GM12878 (cell line): ENCODE measurements around the gene SHC2. TPM values are rescaled to one million over a fixed set of nuclear protein-coding genes. Genes with fewer than 3 reads are reported as not detected.
A peak's percentile ranks its signal among the peaks of the same experiment; 100 is the strongest.

ENCODE experiments used
- BCL11A ChIP-seq: IDR thresholded peaks from 2 replicates; pipeline ENCODE4 v1.6.1; 2011; ENCODE audit warnings: low read depth, low read length
- BMI1 ChIP-seq: fragments of 450-650 bp; IDR thresholded peaks from 2 replicates; pipeline ENCODE4 v1.6.1; 2016; ENCODE audit warnings: mild to moderate bottlenecking, moderate library complexity, borderline replicate concordance
- ELK1 ChIP-seq: IDR thresholded peaks from 2 replicates; pipeline ENCODE4 v1.6.1; 2012; ENCODE audit warnings: low read depth, low read length, improper control_type of control experiment
- LARP7 ChIP-seq: fragments of 450-650 bp; IDR thresholded peaks from 2 replicates; pipeline ENCODE4 v1.6.1; 2017; ENCODE audit warnings: mild to moderate bottlenecking
- MTA2 ChIP-seq: fragments of 450-650 bp; IDR thresholded peaks from 2 replicates; pipeline ENCODE4 v1.6.1; 2016; ENCODE audit warnings: low read depth, mild to moderate bottlenecking, moderate library complexity
- MXI1 ChIP-seq: fragments of 150-350 bp; IDR thresholded peaks from 2 replicates; pipeline ENCODE4 v1.6.1; 2011; ENCODE audit warnings: low read depth, mild to moderate bottlenecking, inconsistent platforms, low read length, improper control_type of control experiment
- NBN ChIP-seq: fragments of 450-650 bp; IDR thresholded peaks from 2 replicates; pipeline ENCODE4 v1.6.1; 2016
- NFXL1 ChIP-seq: fragments of 450-650 bp; IDR thresholded peaks from 2 replicates; pipeline ENCODE4 v1.6.1; 2017; ENCODE audit warnings: antibody characterized with exemption, mild to moderate bottlenecking, borderline replicate concordance
- NFYA ChIP-seq: IDR thresholded peaks from 2 replicates; pipeline ENCODE4 v1.6.1; 2011; ENCODE audit warnings: low read depth, mild to moderate bottlenecking, low read length, improper control_type of control experiment, borderline replicate concordance
- NR2F1 ChIP-seq: fragments of 450-650 bp; conservative IDR thresholded peaks from 2 replicates; pipeline ENCODE4 v1.6.1; 2017; ENCODE audit warnings: mild to moderate bottlenecking
- PML ChIP-seq: IDR thresholded peaks from 2 replicates; pipeline ENCODE4 v1.6.1; 2012; ENCODE audit warnings: low read length, inconsistent platforms
- RFX5 ChIP-seq: IDR thresholded peaks from 2 replicates; pipeline ENCODE4 v1.6.1; 2011; ENCODE audit warnings: low read depth, low read length, improper control_type of control experiment
- RUNX3 ChIP-seq: IDR thresholded peaks from 2 replicates; pipeline ENCODE4 v1.6.1; 2012; ENCODE audit warnings: low read length, inconsistent platforms
- SKIL ChIP-seq: fragments of 450-650 bp; IDR thresholded peaks from 2 replicates; pipeline ENCODE4 v1.6.1; 2017; ENCODE audit warnings: mild to moderate bottlenecking, low read depth, inconsistent platforms; ENCODE audit not compliant: poor library complexity, severe bottlenecking
- SMAD1 ChIP-seq: fragments of 450-650 bp; IDR thresholded peaks from 2 replicates; pipeline ENCODE4 v1.6.1; 2018; ENCODE audit warnings: mild to moderate bottlenecking, low read depth; ENCODE audit not compliant: partially characterized antibody
- SMAD5 ChIP-seq: IDR thresholded peaks from 2 replicates; pipeline ENCODE4 v1.6.1; 2016; ENCODE audit warnings: antibody characterized with exemption, low read depth
- SP1 ChIP-seq: IDR thresholded peaks from one replicate; pipeline ENCODE4 v1.6.1; 2011; ENCODE audit warnings: low read depth, low read length
- TBL1XR1 ChIP-seq: IDR thresholded peaks from 2 replicates; pipeline ENCODE4 v1.6.1; 2012; ENCODE audit warnings: low read depth, low read length, improper control_type of control experiment
- TCF7 ChIP-seq: IDR thresholded peaks from 2 replicates; pipeline ENCODE4 v1.6.1; 2014; ENCODE audit warnings: antibody characterized with exemption, borderline replicate concordance
- YBX1 ChIP-seq: fragments of 450-650 bp; IDR thresholded peaks from 2 replicates; pipeline ENCODE4 v1.6.1; 2016; ENCODE audit warnings: antibody characterized with exemption
- YY1 ChIP-seq: IDR thresholded peaks from 2 replicates; pipeline ENCODE4 v1.6.1; 2011; ENCODE audit warnings: low read depth, mild to moderate bottlenecking, low read length
- polyA plus RNA-seq, 11 experiments: library from polyadenylated mRNA; depleted of rRNA in 4 of 11; unstranded in 6 of 11; stranded (reverse) in 5 of 11; fragments of >200 nt; fragmentation: Nextera tagmentation in 4 of 11; fragmentation: Illumina TruSeq in 1 of 11; extraction: Ambion mirVana in 4 of 11; extraction: Trizol in 1 of 11; gene quantifications; 1 replicate in 1 of 11; 2 replicates in 10 of 11; pipeline versions ENCODE4 v1.2.1 to v1.2.3, GENCODE V29; 2011 to 2016; ENCODE audit warnings: inconsistent platforms in 2 of 11, missing spikeins in 2 of 11, low read depth in 1 of 11
- total RNA-seq, 4 experiments: library from RNA; depleted of rRNA in 3 of 4; stranded (reverse); fragments of >200 nt in 3 of 4; fragmentation: Illumina TruSeq in 1 of 4; extraction: Trizol in 1 of 4; gene quantifications; 2 replicates each; pipeline versions ENCODE4 v1.2.1 to v1.2.3, GENCODE V29; 2013 to 2021
- TF ChIP-seq, protein P1 (sequence below): fragments of 150-350 bp; IDR thresholded peaks from 2 replicates; pipeline ENCODE4 v1.6.1; 2016; ENCODE audit warnings: low read depth, low read length
- TF ChIP-seq, protein P2 (sequence below): fragments of 450-650 bp; IDR thresholded peaks from 2 replicates; pipeline ENCODE4 v1.6.1; 2014; ENCODE audit warnings: mild to moderate bottlenecking
- TF ChIP-seq, protein P3 (sequence below): IDR thresholded peaks from 2 replicates; pipeline ENCODE4 v1.6.1; 2012; ENCODE audit warnings: low read depth, low read length, improper control_type of control experiment

Gene SHC2
- total and polyA plus RNA-seq, 10 of the 15 experiments (the other 5 are each of a cell fraction or from before 2014, with no cell fraction given), result 0.08 TPM; not detected in 9

- TF ChIP-seq, protein P1, sequence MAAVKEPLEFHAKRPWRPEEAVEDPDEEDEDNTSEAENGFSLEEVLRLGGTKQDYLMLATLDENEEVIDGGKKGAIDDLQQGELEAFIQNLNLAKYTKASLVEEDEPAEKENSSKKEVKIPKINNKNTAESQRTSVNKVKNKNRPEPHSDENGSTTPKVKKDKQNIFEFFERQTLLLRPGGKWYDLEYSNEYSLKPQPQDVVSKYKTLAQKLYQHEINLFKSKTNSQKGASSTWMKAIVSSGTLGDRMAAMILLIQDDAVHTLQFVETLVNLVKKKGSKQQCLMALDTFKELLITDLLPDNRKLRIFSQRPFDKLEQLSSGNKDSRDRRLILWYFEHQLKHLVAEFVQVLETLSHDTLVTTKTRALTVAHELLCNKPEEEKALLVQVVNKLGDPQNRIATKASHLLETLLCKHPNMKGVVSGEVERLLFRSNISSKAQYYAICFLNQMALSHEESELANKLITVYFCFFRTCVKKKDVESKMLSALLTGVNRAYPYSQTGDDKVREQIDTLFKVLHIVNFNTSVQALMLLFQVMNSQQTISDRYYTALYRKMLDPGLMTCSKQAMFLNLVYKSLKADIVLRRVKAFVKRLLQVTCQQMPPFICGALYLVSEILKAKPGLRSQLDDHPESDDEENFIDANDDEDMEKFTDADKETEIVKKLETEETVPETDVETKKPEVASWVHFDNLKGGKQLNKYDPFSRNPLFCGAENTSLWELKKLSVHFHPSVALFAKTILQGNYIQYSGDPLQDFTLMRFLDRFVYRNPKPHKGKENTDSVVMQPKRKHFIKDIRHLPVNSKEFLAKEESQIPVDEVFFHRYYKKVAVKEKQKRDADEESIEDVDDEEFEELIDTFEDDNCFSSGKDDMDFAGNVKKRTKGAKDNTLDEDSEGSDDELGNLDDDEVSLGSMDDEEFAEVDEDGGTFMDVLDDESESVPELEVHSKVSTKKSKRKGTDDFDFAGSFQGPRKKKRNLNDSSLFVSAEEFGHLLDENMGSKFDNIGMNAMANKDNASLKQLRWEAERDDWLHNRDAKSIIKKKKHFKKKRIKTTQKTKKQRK, result no peak
- TF ChIP-seq PML (no peak), BCL11A (no peak), NR2F1 (peak; percentile 89), BMI1 (peak; percentile 96), YY1 (no peak), NBN (peak; percentile 78), NFXL1 (no peak), NFYA (no peak), SP1 (peak; percentile 4), RFX5 (0 out of 2 replicates have a peak, but pooled peaks have one; percentile 4), YBX1 (no peak), LARP7 (peak; percentile 79), ELK1 (peak; percentile 20; the same call in 1 of the 2 replicates), SMAD5 (no peak), MTA2 (peak; percentile 61), MXI1 (peak; percentile 97), TCF7 (no peak), TBL1XR1 (no peak), SKIL (no peak), SMAD1 (no peak), RUNX3 (peak; percentile 89)
- TF ChIP-seq, protein P2, sequence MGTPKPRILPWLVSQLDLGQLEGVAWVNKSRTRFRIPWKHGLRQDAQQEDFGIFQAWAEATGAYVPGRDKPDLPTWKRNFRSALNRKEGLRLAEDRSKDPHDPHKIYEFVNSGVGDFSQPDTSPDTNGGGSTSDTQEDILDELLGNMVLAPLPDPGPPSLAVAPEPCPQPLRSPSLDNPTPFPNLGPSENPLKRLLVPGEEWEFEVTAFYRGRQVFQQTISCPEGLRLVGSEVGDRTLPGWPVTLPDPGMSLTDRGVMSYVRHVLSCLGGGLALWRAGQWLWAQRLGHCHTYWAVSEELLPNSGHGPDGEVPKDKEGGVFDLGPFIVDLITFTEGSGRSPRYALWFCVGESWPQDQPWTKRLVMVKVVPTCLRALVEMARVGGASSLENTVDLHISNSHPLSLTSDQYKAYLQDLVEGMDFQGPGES, result no peak
- TF ChIP-seq, protein P3, sequence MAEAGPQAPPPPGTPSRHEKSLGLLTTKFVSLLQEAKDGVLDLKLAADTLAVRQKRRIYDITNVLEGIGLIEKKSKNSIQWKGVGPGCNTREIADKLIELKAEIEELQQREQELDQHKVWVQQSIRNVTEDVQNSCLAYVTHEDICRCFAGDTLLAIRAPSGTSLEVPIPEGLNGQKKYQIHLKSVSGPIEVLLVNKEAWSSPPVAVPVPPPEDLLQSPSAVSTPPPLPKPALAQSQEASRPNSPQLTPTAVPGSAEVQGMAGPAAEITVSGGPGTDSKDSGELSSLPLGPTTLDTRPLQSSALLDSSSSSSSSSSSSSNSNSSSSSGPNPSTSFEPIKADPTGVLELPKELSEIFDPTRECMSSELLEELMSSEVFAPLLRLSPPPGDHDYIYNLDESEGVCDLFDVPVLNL, result no peak
These were observed 45.8 kb upstream of the SHC2 start (continued) for GRCh38 chr19:506404-507285.
